HL-60/S4 treated with phorbol 12-myristate 13-acetate at 8.2 ng/mL for 4 days and 3 days (cell line): ENCODE results near the gene SLC35C1.
"Not testable (repeated sequence)": the region's sequence is repeated elsewhere in the genome, so short reads cannot be mapped to it uniquely, and the experiment has no call there.

ENCODE experiments used
- in situ Hi-C: fragments of 300-500 bp; cut with MboI; formaldehyde crosslinking; loops from 2 replicates; pipeline ENCODE4 v1.15.0; 2022; ENCODE audit warnings: low sequenced_read_pairs

Gene SLC35C1

DNA sequence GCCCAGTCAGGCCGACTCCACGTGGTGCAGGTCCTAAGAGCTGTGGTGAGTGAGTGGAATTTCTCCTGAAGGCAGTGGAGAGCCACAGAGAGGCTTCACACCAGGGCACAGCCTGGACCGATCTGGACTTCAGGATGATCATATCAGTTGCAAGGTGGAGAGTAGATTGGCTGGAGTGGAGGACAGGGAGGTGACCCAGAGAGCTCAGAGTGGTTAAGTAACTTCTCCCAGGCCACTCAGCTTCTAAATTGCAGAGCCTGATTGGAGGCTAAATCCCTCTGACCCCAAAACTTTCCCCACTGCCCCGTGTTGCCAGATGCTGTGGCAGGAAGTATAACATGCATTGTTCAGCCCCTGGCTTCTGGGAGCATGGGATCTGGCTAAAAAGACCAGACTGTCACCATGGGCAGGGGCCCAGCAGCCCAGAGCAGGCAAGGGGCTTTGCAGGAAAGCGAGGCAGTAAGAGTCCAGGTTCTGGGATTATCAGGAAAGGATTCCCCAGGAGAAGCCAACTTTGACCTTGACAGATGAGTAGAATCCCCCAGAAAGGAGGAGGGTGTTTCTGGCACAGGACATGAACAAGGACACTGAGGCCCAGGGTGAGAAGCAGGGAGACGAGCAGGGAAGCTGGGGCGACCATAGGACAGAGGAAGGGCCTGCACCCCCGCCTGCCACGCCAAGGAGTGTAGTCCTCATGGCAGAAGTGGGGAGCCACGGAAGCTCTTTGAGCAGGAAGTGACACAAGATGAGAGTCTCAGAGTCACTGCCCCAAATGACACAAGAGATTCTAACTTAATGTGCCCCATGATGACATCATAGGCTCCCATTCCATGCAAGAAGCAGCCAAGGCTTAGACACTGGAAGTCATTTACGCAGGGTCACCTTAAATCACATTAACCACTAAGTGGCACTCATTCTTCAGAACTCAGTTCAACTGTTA lies 4.8 kb downstream of the SLC35C1 start:
- in situ Hi-C loops, result no loop called here

DNA sequence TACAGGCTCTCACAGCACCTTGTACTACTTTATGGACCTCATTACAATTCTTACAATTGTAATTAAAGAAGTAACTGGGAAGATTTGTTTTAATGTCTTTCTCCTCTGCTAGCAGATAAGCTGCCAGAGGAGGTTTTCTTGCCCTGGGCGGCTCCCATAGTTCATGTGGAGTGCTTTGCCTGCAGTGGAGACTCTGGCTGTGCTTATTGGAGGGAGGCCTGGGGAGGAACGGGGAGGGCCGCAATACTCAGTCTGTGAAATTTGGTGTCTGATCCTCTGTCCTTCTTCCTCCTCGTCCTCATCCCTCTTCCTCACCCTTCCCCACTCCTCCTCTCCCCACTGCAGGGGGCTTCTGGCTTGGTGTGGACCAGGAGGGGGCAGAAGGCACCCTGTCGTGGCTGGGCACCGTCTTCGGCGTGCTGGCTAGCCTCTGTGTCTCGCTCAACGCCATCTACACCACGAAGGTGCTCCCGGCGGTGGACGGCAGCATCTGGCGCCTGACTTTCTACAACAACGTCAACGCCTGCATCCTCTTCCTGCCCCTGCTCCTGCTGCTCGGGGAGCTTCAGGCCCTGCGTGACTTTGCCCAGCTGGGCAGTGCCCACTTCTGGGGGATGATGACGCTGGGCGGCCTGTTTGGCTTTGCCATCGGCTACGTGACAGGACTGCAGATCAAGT lies 5.6 kb downstream of the SLC35C1 start:
- in situ Hi-C loops, result no loop called here

DNA sequence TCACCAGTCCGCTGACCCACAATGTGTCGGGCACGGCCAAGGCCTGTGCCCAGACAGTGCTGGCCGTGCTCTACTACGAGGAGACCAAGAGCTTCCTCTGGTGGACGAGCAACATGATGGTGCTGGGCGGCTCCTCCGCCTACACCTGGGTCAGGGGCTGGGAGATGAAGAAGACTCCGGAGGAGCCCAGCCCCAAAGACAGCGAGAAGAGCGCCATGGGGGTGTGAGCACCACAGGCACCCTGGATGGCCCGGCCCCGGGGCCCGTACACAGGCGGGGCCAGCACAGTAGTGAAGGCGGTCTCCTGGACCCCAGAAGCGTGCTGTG lies 6.1 kb downstream of the SLC35C1 start:
- in situ Hi-C loops, result no loop called here

DNA sequence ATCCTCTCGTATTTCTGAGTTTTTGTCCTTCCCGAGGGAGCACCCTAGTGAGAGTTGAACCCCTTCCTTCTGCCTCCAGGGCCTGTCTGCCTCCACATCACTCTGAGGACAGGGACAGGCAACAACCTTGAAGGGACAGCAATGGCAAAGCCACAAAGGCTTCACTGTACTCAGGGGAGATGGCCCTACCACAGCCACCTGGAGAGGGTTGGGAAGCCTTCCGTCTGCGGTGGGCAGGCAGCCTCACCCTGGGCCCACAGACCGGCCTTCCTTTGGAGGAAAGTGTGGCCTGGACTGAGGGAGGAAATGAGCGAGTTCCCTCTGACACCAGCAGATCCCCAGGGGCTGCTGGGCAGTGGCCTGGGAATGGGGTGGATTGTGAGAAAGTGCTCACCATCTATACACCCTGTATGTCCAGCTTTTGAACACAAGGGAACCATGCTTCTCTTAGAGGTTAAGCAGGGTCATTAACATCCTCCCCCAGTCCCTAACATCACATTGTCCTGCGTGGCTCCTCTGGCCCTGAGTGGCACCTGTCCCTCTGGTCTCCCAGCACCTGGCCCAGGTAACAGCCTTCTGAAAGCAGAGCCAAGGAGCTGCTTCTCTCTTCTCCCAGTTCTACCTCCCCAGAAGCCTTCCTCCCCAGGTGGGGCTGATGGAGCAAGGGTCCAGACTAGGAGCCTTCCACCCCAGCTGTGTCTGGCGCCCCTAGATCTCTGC lies 6.8 kb downstream of the SLC35C1 start:
- in situ Hi-C loops, result no loop called here

DNA sequence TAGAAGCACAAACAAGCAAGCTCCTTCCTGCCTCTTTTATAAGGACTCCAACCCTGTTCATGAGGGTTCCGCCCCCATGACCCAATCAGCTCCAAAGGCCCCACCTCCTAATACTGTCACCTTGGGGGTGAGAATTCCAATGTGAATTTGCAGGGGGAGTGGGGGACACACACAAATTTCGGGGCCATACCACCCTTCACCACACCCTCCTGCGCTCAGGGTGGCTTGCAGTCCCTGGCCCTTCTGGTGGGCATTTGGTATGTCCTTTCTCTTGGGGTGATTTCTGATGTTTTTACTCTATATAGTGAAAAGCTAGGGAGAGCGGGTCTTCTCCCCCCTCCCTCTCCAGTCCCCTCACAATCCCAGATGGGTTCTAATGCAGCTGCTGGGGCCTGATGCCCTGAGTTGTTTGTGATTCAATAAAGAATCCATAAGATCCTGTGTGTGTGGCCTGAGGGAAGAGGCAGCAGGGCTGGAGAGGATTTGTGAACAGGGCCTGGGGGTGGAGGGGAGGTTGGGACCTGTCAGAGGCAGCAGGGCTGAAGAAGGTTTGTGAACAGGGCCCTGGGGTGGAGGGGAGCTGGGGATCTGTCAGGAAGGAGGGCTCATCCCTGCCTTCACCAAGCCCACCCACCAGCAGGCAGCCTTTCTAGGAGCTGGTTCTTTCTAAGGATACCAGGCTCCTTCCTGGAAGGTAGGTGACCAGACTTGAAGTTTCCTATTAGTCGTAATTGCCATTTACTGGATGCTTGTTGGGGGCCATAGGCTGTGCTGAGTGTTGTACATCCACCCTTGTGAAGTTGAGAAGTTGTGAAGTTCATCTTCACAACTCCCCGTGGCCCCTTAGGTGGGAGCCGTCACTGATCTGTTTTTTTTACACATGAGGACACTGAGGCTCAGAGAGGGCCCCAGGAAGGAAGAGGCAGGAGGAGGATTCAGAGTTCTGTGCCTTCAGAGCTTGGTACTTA lies 7.9 kb downstream of the SLC35C1 start:
- in situ Hi-C loops, result no loop called here

DNA sequence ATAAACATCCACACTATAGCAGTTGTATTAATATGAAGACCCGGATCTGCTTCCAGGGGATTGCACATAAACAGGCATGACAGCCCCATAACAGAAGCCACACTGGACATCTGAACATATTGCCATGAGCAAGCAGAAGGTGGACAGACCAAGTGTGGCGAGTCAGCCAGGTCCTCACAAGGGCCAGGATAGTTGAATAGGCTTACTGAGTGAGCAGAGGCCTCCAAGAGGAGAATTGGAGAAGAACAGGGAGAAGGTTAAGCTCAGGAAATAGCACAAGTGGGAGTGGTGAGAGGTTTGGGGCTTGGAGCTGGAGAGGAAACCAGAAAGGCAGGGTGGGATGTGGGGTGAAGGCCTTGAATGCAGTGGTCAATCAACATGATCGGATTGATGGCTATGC lies 10.8 kb downstream of the SLC35C1 start:
- in situ Hi-C loops, result no loop called here

DNA sequence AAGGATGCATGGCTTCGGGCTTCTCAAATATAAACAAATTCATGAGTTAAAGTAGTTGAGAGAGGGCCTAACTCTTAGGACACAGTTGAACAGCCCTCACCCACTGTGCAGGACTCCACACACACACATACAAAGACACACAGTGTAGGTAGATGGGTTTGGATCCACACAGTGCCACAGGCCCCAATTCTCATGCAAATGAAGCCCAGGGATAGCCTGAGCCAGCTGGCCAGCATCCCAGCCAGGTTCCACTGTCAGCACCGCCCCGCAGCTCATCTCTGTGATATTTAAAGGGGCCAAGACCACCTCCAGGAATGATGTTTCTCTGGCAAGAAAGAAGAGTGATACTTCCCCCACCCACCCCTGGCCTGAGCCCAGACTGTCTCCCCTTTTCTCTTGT lies 11.7 kb downstream of the SLC35C1 start:
- in situ Hi-C loops, result no loop called here

DNA sequence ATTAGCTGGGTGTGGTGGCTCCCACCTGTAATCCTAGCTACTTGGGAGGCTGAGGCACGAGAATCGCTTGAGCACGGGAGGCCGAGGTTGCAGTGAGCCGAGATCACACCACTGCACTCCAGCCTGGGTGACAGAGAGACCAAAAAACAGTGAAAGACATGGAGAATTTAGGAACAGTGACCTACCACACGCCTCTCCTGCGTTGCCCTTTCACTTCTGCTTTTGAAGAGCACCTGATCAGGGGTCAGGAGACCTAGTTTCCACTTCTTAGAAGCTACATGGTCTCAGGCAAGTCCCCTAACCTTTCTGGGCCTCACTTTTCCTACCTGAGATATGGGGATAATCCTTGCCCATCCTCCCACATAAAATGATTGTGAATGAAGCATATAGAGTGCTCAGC lies 12.2 kb downstream of the SLC35C1 start:
- in situ Hi-C loops, result no loop called here

DNA sequence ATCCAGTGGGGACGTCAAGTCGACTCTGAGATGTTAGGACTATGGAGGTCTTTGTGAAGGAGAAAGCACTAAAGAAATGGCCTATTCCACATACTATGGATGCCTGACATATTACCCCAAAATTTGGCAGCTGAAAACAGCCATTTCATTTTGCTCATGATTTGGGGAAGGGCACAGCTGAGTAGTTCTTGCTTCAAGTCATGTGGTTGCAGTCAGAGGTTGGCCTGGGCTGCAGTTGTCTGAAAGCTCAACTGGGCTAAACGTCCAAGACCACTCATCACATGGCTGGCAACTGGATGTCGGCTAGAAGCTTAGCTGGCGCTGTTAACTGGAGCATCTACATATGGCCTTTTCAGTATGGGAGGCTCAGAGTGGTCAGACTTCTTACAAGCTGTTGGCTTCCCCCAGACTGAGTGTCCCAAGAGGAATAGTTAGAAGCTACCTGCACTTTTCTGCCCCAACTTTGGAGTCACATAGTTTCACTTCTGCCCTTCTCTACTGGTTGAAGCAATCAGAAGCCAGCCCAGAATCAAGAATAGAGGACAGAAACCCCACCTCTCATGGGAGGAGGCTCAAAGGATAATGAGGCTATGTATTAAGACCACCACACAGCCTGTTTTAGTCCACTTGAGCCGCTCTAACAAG lies 14.1 kb downstream of the SLC35C1 start:
- in situ Hi-C loops, result no loop called here

DNA sequence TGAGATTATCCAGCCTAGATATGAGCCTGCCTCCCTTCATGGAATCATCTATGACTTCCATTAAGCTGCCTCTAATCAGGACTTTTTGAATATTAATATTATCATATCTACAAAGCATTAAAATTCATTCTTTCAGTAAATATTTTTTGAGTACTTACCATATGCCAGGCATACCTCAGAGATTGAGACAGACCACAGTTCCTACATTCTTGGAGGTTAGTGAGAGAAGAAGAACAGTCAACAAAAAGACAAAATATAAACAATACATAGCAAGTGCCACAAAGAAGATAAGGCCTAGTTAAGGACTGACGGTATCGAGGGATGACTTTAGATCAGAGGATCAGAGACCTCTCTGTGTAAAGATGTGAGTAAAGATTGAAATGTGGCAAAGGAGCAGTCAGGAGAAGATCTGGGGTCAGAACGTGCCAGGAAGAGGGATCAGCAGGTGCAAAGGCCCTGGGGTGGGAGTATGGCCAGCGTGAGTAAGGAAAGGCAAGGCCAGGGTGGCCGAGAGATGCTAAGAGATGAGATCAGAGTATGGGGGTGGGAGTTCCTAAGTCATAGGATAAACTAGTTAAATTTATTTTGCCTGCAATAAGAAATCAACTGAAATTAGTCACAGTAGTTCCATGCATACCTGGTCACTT lies 15.4 kb downstream of the SLC35C1 start:
- in situ Hi-C loops, result no loop called here

DNA sequence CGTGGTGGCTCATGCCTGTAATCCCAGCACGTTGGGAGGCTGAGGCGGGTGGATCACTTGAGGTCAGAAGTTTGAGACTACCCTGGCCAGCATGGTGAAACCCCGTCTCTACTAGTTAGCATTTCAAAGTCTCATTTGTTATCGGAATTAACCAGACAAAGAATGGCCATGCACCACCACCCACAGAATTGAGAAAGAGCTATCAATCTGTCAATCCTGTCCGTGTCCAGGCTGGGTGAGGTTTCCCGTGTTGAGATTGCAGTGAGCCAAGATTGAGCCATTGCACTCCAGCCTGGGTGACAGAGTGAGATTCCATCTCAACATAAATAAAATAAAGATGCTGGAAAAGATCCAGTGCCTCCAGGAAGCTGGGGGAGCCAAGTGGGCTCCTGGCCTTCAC lies 21.5 kb downstream of the SLC35C1 start:
- in situ Hi-C loops, result not testable (repeated sequence)

DNA sequence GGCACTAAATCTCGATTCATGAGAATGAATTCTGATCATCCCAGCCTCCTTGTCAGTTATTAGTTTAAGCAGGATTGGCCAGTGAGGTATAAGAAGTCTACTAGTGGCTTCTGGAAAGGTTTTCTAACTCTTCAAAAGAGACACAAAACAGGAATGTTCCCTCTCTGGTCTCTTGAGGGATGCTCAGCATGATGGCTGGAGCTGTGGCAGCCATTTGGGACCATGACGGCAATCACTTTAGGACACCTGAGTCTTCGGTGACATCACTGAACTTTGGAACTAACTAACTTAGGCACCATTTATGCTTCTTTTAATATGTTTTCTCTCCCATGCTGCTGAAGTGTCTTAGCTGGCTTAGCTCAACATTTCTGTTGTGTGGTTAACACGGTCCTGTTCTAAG lies 22.2 kb downstream of the SLC35C1 start:
- in situ Hi-C loops, result no loop called here

DNA sequence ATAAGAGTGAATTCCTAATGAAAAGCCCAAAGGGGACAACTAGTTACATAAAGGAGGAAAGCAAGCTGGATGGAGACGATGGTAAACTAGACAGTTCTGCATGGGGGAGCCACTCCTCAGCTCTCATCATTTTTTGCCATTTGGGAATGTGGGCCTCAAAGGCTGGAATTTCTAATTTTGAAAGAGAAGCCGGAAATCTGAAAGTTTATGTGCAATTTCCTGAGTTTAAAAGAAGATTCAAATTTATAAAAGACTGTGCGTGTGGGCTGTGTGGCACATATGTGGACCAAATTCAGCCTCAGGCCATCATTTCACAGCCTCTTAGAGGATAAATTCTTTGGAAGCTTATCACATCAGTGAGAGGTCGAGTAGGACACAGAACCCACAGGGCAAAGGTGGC lies 24.0 kb downstream of the SLC35C1 start:
- in situ Hi-C loops, result no loop called here

DNA sequence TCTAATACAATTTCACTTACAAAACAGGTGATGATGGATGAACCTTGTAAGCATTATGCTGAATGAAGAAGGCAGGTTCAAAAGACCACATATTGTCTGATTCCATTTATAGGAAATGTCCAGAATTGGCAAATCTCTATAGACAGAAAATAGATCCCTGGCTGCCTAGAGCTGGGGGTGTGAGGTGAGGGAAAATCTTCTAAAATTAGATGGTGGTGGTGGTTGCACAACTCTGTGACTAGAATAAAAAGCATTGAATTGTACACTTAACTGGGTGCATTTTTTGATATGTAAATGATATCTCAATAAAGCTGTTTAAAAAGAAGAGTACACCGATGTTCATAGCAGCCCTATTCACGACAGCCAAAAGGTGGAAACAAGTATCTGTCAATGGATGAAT lies 25.6 kb downstream of the SLC35C1 start:
- in situ Hi-C loops, result no loop called here

DNA sequence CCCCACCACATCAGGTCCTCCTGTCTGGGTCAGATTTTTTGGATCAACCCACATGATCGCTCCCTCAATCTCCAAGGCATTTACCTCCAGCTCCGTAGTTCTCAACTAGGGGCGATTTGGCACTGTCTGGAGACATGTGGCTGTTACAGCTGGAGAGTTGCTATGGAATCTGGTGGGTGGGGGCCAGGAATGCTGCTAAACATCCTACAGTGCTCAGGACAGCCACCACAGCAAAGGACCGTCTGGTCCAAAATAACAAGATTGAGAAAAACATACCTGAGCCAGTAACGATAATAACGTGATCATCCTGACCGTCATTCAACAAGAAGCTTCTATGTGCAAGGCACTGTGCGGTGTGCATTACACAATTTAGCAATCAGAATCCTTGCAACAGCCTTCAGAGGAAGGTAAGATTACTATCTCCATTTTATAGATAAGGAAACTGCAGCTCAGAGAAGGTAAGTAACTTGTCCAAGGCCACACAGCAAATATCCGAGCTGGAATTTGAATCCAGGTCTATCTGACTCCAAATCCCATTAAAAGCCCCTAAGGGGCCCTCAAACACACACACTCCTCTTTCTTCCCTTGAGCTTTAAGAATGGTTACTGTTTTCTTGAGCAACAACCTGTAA lies 28.0 kb downstream of the SLC35C1 start:
- in situ Hi-C loops, result no loop called here

DNA sequence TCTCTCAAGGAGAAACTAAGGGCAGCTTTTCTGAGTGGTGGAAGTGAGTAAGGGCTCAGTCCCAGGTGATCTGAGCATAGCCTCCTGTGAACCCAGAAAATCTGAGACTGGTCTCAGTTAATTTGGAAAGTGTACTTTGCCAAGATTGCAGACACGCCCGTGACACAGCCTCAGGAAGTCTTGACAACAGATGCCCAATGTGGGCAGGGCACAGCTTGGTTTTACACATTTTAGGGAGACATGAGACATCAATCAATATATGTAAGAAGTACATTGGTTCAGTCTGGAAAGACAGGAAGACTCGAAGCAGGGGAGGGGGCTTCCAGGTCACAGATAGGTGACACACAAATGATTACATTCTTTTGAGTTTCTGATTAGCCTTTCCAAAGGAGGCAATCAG lies 28.8 kb downstream of the SLC35C1 start:
- in situ Hi-C loops, result no loop called here

DNA sequence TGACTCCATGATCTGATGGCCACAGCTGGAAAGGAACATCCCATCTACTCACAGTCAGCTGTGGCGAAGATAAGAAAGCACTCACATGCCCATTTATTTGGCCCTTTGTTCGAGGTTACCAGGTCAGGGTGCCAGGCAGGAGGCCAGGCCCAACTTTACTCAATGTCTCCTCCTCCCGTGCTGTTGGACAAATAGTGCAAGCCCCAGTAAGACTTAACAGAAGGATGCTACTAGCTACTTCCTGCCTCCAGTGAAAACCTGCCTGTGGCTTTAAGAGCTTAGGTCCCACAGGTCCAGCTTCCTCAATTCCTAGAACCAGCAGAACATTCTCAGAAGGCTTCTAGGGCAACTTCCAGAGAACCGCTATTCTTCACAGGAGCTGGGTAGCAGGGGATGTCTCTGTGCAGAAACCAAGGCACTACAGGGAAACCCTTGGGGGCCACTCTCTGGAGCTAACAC lies 29.4 kb downstream of the SLC35C1 start:
- in situ Hi-C loops, result no loop called here

DNA sequence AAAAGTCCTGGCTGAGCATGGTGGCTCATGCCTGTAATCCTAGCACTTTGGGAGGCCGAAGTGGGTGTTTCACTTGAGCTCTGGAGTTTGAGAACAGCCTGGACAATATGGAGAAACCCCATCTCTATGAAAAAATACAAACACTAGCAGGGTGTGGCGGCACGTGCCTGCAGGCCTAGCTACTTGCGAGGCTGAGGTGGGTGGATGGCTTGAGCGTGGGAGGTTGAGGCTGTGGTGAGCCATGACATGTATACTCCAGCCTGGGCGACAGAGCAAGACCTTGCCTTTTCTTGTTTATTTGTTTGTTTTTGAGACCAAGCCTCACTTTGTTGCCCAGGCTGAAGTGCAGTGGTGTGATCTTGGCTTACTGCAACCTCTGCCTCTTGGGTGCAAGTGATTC lies 34.3 kb downstream of the SLC35C1 start:
- in situ Hi-C loops, result no loop called here

DNA sequence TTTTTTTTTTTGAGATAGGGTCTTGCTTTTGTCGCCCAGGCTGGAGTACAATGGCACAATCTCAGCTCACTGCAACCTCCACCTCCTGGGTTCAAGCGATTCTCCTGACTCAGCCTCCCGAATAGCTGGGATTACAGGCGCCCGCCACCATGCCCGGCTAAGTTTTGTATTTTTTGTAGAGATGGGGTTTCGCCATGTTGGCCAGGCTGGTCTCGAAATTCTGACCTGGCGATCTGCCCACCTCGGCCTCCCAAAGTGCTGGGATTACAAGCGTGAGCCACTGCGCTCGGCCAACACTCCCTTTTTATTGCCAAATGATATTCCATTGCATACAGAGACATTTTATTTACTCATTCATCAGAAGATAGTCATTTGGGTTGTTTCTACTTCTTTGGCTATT lies 35.3 kb downstream of the SLC35C1 start:
- in situ Hi-C loops, result not testable (repeated sequence)
